ENCODE results near the gene ZMYM4.

The ZMYM4 gene

GRCh38 chr1:35278886-35279554 is 10.5 kb downstream of the ZMYM4 start:
- DNase-seq: no peak

DNA sequence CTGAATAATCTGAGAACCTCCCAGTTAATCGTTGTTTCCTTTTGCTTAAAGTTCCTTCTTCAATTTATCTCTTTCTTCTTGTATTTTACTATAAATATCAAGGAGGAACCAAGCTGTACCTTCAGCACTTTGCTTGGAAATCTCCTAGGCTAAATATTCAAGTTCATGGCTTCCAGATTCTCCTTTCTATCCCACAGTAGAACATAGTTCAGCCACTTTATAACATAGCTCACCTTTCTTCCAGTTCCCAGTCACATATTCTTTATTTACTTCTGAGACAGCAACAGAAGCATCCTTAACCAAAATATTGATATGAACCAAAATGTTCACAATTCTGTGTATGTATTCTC is 11.0 kb downstream of the ZMYM4 start:
- DNase-seq: no peak

DNA sequence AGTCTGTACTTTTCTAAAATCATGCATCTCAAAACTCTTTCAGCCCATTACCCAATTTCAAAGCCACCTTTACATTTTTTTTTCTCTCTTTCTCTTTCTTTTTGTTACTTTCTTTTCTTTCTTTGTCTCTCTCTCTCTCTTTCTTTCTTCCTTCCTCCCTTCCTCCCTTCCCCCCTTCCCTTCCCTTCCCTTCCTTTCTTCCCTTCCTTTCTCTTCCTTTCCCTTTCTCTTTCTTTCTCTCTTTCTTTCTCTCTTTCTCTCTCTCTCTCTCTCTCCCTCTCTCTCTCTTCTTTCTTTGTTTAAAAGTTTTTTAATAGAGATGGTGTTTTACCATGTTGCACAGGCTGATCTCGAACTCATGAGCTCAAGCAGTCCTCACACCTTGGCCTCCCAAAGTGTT is 11.5 kb downstream of the ZMYM4 start:
- no peak for DNase-seq

DNA sequence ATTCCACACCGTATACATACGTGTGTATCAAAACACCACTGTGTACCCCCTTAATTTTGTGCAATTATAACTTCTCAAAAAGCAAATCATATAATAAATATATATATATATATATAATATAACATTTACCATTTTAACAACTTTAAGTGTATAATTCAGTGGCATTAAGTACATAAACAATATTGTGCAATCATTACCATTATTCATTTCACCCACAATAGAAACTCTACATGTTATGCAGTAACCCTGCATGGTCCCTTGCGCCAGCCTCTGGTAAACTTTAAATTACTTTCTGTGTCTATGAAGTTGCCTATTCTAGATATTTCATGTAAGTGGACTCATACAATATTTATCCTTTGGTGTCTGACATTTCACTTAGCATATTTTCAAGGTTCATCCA is 13.1 kb downstream of the ZMYM4 start:
- no peak for DNase-seq

GRCh38 chr1:35282172-35282571 is 13.7 kb downstream of the ZMYM4 start:
- DNase-seq: no peak

- no peak for DNase-seq
Observed at GRCh38 chr1:35284852-35285251, 16.3 kb downstream of the ZMYM4 start.

GRCh38 chr1:35285771-35286606 is 17.5 kb downstream of the ZMYM4 start:
- DNase-seq: no peak

DNA sequence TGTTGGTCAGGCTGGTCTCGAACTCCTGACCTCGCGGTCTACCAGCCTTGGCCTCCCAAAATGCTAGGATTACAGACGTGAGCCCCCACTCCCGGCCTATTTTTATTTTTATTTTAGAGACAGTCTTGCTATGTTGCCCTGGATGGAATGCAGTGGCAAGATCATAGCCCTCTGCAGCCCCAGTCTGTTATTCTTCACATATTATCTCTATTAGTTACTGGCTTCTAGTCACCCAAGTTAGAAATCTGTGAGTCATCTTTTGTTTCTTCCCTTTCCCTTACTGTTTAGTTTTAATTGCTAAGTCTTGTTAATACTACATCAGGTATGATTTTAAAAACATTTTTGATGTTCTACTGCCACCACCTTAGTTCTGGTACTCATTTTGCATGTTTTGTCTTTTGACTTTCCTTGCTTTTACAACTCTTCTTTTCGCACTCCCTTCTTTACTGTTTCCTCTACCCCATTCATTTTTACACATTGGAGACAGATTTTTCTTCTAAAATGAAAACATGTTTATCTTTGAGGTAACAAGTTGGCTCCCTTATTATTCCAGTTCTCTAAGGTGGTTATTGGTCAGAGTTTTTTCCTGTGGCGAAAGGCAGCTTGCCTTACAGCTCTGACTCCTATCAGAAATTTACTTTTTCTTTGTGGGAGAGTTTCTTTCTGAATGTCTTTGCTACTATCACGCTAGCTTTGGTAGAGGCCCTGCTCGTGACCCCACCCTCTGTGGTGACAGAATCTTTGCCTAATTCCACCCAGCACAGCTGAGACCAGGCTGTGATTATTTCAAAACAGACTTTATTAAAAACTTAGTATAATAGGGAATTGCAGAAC is 19.5 kb downstream of the ZMYM4 start:
- DNase-seq: no peak

- no peak for DNase-seq
Observed at GRCh38 chr1:35288761-35289160, 20.3 kb downstream of the ZMYM4 start.

GRCh38 chr1:35290452-35290851 is 21.9 kb downstream of the ZMYM4 start:
- DNase-seq: no peak

DNA sequence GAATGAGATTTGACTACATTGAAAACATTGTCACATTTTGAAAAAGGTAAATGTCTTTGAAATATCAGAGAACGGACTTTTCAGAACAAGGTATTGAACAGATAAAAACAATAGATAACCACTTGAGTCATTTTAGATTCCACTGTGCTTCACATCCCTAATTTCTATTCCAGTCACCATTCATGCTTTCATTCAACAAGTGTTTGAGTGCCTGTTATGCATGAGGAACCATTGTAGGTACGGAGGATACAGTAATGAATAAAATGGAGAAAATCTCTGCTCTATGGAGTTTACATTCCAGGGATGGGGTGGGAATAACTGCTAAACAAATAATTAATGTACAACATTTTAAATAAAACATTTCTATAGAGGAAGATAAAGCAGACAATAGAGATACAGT is 26.3 kb downstream of the ZMYM4 start:
- DNase-seq: no peak

DNA sequence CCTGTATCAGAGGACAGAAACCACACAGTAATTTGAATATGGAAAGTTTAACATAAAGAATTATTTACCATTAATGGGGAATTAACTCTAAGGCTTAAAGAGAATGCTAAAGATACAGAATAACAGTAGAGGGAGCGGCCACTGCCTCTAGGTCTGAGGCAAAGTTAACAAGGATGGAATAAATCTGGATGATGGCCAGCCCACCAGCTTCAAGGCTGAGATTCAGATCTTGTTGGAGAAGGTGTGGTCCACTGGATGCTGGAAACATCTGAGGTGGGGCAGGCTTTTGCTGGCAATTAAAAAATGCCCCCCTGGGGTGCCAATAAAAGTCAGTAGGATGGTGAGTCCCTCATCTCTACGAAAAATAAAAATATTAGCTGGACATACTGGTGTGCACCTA is 29.4 kb downstream of the ZMYM4 start:
- no peak for DNase-seq

GRCh38 chr1:35298464-35298863 is 30.0 kb downstream of the ZMYM4 start:
- no peak for DNase-seq

DNA sequence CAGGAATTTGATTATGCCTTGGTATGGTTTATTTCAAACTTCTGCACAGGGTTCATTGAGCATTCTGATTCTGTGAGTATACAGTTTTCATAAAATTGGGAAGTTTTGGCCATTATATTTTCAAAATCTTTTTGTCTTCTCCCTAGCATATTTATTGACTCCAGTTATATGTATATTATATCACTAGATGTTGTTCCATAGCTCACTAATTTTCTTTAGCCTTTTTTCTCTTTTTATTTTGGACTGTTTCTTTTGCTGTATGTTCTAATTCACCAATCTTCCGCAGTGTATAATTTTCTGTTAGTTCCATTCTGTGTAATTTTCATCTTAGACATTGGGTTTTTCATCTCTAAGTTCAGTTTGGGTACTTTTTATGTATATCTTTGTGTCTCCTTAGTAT is 31.9 kb downstream of the ZMYM4 start:
- DNase-seq: no peak

DNA sequence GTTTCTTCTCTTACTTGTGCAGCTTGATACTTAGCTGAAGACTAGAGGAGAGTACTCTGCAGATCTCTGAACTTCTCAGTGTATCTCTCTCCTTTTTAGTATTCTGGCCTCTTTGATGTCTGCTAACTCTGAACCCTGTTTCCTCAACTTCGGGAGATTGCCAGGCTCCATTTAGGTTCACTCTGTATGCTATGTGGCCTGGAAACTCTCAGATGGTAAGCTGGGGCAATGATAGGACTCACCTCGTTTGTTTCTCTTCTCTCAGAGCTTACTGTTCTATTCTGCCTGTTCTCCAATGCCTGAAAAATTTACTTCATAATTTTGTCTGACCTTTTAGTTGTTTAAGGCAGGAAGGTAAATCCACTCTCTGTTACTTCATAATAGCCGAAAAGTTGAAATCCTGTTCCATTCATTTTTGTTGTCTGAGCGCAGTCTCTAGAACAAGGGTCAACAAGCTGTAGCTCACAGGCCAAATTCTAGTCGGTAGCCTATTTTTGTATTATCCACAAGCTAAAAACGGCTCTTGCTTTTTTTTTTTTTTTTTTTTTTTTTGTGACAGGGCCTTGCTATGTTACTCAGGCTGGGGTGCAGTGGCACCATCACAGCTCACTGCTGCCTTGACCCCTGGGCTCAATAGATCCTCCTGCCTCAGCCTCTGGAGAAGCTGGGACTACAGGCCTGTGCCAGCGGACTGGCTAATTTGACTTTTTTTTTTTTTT is 33.3 kb downstream of the ZMYM4 start:
- DNase-seq: no peak

DNA sequence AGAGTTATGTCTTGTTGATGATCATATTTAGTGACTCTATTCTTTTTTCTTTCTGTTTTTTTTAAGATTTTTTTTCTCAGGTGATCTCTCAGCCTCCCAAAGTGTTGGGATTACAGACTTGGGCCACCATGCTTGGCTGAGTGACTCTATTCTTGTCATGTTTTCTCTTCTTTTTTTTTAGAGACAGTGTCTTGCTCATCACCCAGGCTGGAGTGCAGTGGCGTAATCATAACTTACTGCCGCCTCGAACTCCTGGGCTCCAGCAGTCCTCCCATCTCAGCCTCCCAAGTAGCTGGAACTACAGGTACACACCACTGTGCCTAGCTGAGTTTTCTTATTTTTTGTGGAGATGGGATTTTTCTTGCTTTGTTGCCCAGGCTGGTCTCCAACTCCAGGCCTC is 36.9 kb downstream of the ZMYM4 start:
- DNase-seq: no peak

DNA sequence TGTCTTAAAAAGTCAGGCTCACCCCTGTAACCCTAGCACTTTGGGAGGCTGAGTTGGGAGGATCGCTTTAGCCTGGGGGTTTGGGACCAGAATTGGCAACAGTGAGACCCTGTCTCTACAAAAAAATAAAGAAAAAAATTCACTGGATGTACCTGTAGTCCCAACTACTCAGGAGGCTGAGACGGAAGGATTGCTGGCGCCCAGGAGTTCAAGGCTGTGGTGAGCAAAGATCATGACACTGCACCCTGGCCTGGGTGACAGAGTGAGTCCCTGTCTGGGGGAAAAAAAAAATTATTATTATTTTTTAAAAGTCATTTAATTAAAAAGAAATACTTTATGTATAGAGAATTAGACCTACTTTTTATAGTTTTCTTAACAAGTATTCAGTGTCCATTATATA is 47.1 kb downstream of the ZMYM4 start:
- DNase-seq: no peak

- DNase-seq: no peak
Observed at GRCh38 chr1:35316264-35316663, 47.8 kb downstream of the ZMYM4 start.

DNA sequence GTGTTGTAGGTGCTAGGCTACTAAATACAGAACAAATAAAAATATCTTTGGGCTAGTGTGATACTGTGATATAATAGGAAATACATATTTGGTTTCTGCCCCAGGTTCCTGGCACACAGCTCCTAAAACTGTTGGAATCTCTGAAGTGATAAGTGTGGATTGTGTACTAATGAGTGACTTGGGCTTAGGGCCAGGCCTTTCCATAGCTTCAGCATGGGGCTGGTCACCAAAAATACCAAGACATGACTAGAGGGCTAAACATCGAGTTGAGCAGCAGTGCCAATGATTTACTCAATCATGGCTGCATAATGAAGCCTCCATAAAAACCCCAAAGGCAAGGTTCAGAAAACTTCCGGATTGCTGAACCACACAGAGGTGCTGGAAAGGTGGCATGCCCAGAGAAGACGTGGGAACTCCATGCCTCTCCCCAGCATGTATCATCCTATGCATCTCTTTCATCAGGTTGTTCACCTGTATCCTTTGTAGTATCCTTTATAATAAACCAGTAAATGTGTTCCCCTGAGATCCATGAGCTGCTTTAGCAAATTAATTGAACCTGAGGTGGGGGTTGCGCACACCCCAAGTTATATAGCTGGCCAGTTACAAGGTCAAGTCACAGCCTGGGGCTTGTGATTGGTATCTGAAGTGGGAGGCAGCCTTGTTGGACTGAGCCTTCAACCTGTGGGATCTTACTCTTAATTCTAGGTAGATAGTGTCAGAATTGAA is 51.6 kb downstream of the ZMYM4 start:
- DNase-seq: no peak

DNA sequence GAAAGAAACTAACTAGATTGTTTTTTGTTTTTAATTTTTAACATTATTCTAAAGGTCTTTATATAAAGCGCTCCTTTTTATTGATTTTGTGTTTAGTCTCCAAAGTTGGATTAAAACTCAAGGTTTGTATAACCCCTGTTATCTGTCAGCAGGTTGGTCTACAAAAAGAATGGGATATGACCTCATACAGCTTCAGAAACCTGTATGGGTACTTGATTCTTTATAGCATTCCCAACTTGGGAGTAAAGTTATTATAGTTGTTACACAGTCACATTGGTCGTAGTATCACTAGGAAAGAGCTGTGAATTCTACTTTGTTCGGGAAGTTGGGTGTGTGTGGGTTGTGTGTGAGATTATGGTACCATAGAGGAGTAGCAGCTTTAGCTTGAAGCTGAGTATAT is 52.4 kb downstream of the ZMYM4 start:
- no peak for DNase-seq

GRCh38 chr1:35324486-35324885 is 56.0 kb downstream of the ZMYM4 start:
- DNase-seq: no peak

- no peak for DNase-seq
Observed at GRCh38 chr1:35326246-35326866, 57.8 kb downstream of the ZMYM4 start.

Data from KG1 (cell line).